IPS DF 6.9 (cell line): ENCODE measurements around the gene RAET1E.

Experiments used
- DNase-seq: peaks from one replicate; pipeline ENCODE4 v3.0.0-alpha.2; 2013; ENCODE audit warnings: low read depth, low spot score
- H3K27ac ChIP-seq: one replicate; pipeline ENCODE4 v1.5.1; 2013; ENCODE audit warnings: low read length, control low read depth
- H3K27me3 ChIP-seq: 2 replicates; pipeline ENCODE4 v1.6.1; 2013; ENCODE audit warnings: mild to moderate bottlenecking, low read length; ENCODE audit not compliant: control insufficient read depth, insufficient read depth
- H3K36me3 ChIP-seq: 2 replicates; pipeline ENCODE4 v1.6.1; 2013; ENCODE audit warnings: low read length; ENCODE audit not compliant: control insufficient read depth, insufficient read depth
- H3K4me1 ChIP-seq: 2 replicates; pipeline ENCODE4 v1.6.1; 2013; ENCODE audit warnings: low read length; ENCODE audit not compliant: control insufficient read depth, insufficient read depth
- H3K4me3 ChIP-seq: 2 replicates; pipeline ENCODE4 v1.5.1; 2013; ENCODE audit warnings: mild to moderate bottlenecking, low read length
- H3K9me3 ChIP-seq: 2 replicates; pipeline ENCODE4 v1.6.1; 2013; ENCODE audit warnings: low read length, inconsistent platforms; ENCODE audit not compliant: control insufficient read depth, insufficient read depth
- WGBS: extraction: QIAGEN DNeasy Blood & Tissue Kit; methylation state at CpG from one replicate; pipeline ENCODE4 v1.1.7; 2013; ENCODE audit warnings: mixed read lengths, missing lambda C conversion rate; ENCODE audit not compliant: insufficient read length, insufficient coverage; 5-methylcytosine and 5-hydroxymethylcytosine counted together

Gene RAET1E

DNA sequence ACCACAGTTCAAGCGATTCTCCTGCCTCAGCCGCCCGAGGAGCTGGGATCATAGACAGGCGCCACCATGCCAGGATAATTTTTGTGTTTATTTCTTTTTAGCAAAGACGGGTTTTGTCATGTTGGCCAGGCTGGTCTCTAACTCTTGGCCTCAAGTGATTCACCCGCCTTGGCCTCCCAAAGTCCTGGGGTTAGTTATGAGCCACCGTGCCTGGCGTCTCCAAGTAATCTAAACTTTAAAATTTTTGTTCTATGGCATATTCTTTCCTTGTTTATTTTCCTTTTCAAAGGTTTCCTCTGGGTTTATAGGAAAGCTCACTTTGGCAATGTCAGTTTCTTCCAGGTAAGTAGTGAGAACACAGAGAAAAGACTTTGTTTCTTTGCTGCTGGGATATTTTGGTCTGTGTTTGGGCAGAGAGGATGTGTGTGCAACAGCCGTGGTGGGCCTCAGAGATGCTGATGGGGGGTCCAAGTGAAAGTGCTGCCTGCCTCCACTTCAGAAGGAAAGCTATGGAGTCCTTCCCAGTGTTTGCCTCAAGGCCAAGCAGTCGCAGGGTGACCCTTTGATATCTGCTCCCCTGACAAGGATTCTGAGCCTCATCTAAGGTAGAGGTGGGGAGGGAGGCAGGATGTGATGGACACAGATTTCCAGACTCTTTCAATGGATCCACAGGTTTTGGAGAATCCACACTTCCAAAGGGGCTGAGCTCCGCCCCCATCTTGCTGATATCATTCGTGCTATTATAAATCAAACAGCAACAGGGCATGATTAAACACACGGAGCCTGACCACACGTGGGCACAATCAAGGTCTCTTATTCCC is 36.1 kb downstream of the RAET1E start:
- H3K9me3 ChIP-seq = no peaks in the 10 kb centered on the region
- WGBS = no CpG with 5 or more reads among the region's 14 CpGs
- no peaks in the 10 kb centered on the region for H3K36me3 ChIP-seq
- no peak for DNase-seq
- H3K27ac ChIP-seq = no peak overlapping the region
- H3K27me3 ChIP-seq = no peaks in the 10 kb centered on the region
- H3K4me3 ChIP-seq = no peak overlapping the region
- no peaks in the 10 kb centered on the region; the same call in 1 of the 2 replicates for H3K4me1 ChIP-seq

GRCh38 chr6:149860834-149861602 is 36.9 kb downstream of the RAET1E start:
- H3K4me1 ChIP-seq = no peaks in the 10 kb centered on the region; the same call in 1 of the 2 replicates
- H3K27ac ChIP-seq = no peak overlapping the region
- no peak for DNase-seq
- no CpG with 5 or more reads among the region's 14 CpGs for WGBS
- no peaks in the 10 kb centered on the region for H3K36me3 ChIP-seq
- H3K4me3 ChIP-seq = no peak overlapping the region
- H3K9me3 ChIP-seq = no peaks in the 10 kb centered on the region
- no peaks in the 10 kb centered on the region for H3K27me3 ChIP-seq

GRCh38 chr6:149860513-149860833 is 37.4 kb downstream of the RAET1E start:
- H3K27ac ChIP-seq = no peak overlapping the region
- H3K36me3 ChIP-seq = no peaks in the 10 kb centered on the region
- no peak for DNase-seq
- H3K9me3 ChIP-seq = no peaks in the 10 kb centered on the region
- no peaks in the 10 kb centered on the region; the same call in 1 of the 2 replicates for H3K4me1 ChIP-seq
- H3K4me3 ChIP-seq = no peak overlapping the region
- no CpG with 5 or more reads among the region's 5 CpGs for WGBS
- no peaks in the 10 kb centered on the region for H3K27me3 ChIP-seq

DNA sequence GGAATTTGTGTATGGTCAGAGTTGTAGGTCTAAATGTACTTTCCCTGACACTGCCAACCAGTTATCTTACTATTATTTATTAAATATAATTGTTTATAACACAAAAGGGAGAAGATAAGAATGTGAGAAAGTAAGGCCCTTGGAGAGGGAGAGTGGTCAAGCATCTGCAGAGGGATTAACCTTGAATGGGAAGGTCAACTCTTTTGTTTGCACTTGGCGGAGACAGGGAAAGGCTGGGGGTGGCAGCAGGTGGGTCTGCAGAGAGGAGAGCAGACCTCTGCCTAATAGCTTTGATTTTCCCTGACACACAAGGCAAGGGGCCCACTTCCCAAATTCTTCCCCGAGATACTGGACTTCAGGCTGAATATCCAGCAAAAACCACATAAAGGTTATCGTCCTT is 38.0 kb downstream of the RAET1E start:
- WGBS = no CpG with 5 or more reads among the region's 3 CpGs
- Histone ChIP-seq H3K4me3 (no peak overlapping the region), H3K36me3 (no peaks in the 10 kb centered on the region), H3K4me1 (no peaks in the 10 kb centered on the region; the same call in 1 of the 2 replicates), H3K27me3 (no peaks in the 10 kb centered on the region), H3K27ac (no peak overlapping the region), H3K9me3 (no peaks in the 10 kb centered on the region)
- no peak for DNase-seq

- no peaks in the 10 kb centered on the region for H3K27me3 ChIP-seq
- H3K36me3 ChIP-seq = no peaks in the 10 kb centered on the region
- H3K9me3 ChIP-seq = no peaks in the 10 kb centered on the region
- H3K4me1 ChIP-seq = peaks cover 2% of the 10 kb centered on the region
- DNase-seq = no peak
- WGBS = no CpG with 5 or more reads among the region's 7 CpGs
- H3K4me3 ChIP-seq = no peak overlapping the region
- H3K27ac ChIP-seq = no peak overlapping the region
These were observed 38.5 kb downstream of the RAET1E start for GRCh38 chr6:149859368-149859767.

DNA sequence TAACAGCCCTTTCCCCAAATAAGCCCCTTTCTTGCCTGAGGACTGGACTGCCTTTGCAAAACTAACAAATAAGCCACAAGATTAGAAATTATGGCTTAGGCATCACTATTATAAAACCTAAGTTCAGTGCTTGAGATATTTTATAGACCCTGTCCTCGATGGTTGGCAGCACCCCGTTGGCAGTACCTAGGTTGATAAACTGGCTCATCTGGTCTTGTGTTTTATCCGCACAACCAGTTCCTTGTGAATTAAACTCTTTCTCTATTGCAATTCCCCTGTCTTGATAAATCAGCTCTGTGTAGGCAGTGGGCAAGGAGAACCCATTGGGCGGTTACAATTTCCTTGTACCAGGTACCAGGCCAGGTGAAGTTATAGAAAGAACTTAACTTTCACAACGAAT is 40.4 kb downstream of the RAET1E start:
- no peaks in the 10 kb centered on the region for H3K36me3 ChIP-seq
- no peak for DNase-seq
- H3K9me3 ChIP-seq = no peaks in the 10 kb centered on the region
- H3K27ac ChIP-seq = no peak overlapping the region
- no peak overlapping the region for H3K4me3 ChIP-seq
- peaks cover 2% of the 10 kb centered on the region for H3K4me1 ChIP-seq
- no peaks in the 10 kb centered on the region for H3K27me3 ChIP-seq
- WGBS = no CpG with 5 or more reads among the region's 5 CpGs

GRCh38 chr6:149856256-149856994 is 41.5 kb downstream of the RAET1E start:
- no peaks in the 10 kb centered on the region for H3K9me3 ChIP-seq
- H3K4me1 ChIP-seq = peaks cover 2% of the 10 kb centered on the region
- no peaks in the 10 kb centered on the region for H3K27me3 ChIP-seq
- no CpG with 5 or more reads among the region's 10 CpGs for WGBS
- no peak overlapping the region for H3K27ac ChIP-seq
- H3K36me3 ChIP-seq = no peaks in the 10 kb centered on the region
- DNase-seq = no peak
- H3K4me3 ChIP-seq = no peak overlapping the region

GRCh38 chr6:149855741-149856140 is 42.2 kb downstream of the RAET1E start:
- Histone ChIP-seq H3K36me3 (no peaks in the 10 kb centered on the region), H3K4me3 (no peak overlapping the region), H3K27ac (no peak overlapping the region), H3K4me1 (peaks cover 2% of the 10 kb centered on the region), H3K9me3 (no peaks in the 10 kb centered on the region), H3K27me3 (no peaks in the 10 kb centered on the region)
- WGBS = no CpG with 5 or more reads among the region's 2 CpGs
- no peak for DNase-seq

- no peaks in the 10 kb centered on the region for H3K36me3 ChIP-seq
These were observed 42.8 kb downstream of the RAET1E start for GRCh38 chr6:149855040-149855654.

DNA sequence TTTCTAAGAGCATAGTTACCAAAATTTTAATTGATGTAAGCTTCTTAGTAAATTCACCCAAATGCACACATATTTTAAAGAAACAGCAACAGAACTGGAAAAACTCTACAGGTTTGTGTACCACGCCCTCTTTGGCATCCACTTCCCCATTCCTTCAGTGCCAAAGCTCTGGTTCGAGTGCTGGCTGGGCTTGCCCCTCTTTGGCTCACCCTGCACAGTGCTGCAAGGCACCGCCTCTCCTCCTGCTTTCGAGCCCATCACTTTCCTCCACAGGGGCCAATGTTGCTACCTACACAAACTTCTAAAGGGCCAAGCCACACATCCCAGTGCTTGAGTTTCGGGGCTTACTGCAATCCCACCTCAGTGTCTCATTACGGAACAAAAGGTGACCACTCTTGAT is 43.4 kb downstream of the RAET1E start:
- no peak overlapping the region for H3K27ac ChIP-seq
- DNase-seq = no peak
- H3K4me1 ChIP-seq = peaks cover 2% of the 10 kb centered on the region; the same call in 1 of the 2 replicates
- H3K36me3 ChIP-seq = no peaks in the 10 kb centered on the region
- H3K9me3 ChIP-seq = no peaks in the 10 kb centered on the region
- H3K4me3 ChIP-seq = no peak overlapping the region
- H3K27me3 ChIP-seq = no peaks in the 10 kb centered on the region
- no CpG with 5 or more reads among the region's 6 CpGs for WGBS

More at GRCh38 chr6:149855040-149855654, 42.8 kb downstream of the RAET1E start:
- Histone ChIP-seq H3K9me3 (no peaks in the 10 kb centered on the region), H3K4me3 (no peak overlapping the region), H3K27ac (no peak overlapping the region), H3K4me1 (peaks cover 2% of the 10 kb centered on the region), H3K27me3 (no peaks in the 10 kb centered on the region)
- no peak for DNase-seq
- no CpG with 5 or more reads among the region's 5 CpGs for WGBS
